Mononuclear cell (primary cell): Measurements from ENCODE around the gene CYB5R2. TPM values are rescaled to one million over a fixed set of nuclear protein-coding genes. Genes with fewer than 3 reads are reported as not detected.

ENCODE experiments used
- H3K27me3 ChIP-seq: 2 replicates; pipeline ENCODE4 v1.6.0; 2011; ENCODE audit warnings: low read length, control low read depth; ENCODE audit not compliant: insufficient read depth
- H3K4me1 ChIP-seq: 2 replicates; pipeline ENCODE4 v1.5.1; 2011; ENCODE audit warnings: mild to moderate bottlenecking, low read length, control low read depth; ENCODE audit not compliant: insufficient read depth
- H3K4me3 ChIP-seq: 2 replicates; pipeline ENCODE4 v1.5.1; 2011; ENCODE audit warnings: mild to moderate bottlenecking, low read length, moderate library complexity
- H3K9me3 ChIP-seq: 2 replicates; pipeline ENCODE4 v1.5.1; 2011; ENCODE audit warnings: low read depth, mild to moderate bottlenecking, control low read depth, low read length
- total RNA-seq: library from RNA; depleted of rRNA; stranded (reverse); fragments of >200 nt; gene quantifications from one replicate; pipeline ENCODE4 v1.2.3, GENCODE V29; 2012

CYB5R2 gene
- total RNA-seq, 1 donor = 1.5 TPM

DNA sequence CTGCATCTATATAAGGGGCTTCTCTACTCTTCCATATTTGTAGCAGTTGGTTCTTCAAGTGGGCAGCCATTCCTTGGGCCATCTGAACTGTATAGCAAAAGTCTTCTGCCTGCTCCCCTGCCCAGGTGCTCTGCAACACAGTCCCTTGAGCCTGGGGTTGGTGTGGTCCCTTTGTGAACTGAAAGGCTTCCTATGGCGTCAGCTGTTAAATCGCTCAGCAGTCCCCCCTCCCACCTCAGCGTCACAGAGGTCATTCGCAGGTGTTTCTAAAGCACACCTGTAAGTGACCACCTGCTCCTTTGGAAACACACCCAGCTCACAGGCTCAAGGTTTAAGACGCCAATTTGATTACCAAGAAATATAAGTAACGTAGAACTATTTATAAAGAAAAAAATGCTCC is 37.0 kb downstream of the CYB5R2 start:
- no peaks in the 10 kb centered on the region for H3K9me3 ChIP-seq
- no peaks in the 10 kb centered on the region for H3K4me1 ChIP-seq
- no peak overlapping the region for H3K4me3 ChIP-seq
- H3K27me3 ChIP-seq = no peaks in the 10 kb centered on the region

DNA sequence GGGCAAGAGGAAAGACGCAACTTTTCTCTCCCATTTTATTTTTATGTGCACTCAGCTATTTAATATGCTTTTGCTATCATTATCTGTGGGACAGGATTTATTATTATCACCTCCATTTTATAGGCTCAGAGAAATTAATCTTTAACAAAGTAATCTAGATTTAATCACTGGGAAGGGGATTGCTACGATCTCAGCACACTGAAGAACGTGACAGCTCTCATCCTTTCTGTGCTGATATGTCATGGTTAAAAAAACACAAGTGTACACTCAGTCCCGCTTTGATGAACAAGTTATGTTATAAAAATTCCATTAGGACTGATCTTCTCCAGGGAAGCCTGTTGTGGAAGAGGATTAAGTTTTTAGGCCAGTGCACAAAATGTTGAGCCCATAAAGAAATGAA is 37.6 kb downstream of the CYB5R2 start:
- Histone ChIP-seq H3K9me3 (no peaks in the 10 kb centered on the region), H3K4me3 (no peak overlapping the region), H3K27me3 (no peaks in the 10 kb centered on the region), H3K4me1 (no peaks in the 10 kb centered on the region)

DNA sequence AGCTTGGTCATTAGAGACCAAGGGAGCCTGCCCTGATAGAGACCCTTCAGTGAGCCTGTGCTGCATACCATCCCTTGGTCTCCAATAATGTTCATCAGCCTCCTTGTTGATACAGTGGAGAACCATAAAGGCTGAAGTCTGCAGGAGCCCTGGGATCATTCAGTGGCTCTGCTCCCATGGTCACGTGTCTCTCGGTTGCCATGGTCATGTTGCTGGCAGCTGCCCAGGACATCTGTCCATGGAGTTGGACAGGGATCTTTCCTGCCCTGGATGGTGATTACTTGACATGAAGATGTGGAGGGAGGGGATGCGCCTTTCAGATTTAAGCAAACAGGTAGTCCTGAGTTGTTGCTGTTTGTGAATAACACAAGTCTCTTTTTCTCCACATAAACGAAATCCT is 38.2 kb downstream of the CYB5R2 start:
- H3K4me3 ChIP-seq = no peak overlapping the region
- no peaks in the 10 kb centered on the region for H3K9me3 ChIP-seq
- no peaks in the 10 kb centered on the region for H3K27me3 ChIP-seq
- no peaks in the 10 kb centered on the region for H3K4me1 ChIP-seq

DNA sequence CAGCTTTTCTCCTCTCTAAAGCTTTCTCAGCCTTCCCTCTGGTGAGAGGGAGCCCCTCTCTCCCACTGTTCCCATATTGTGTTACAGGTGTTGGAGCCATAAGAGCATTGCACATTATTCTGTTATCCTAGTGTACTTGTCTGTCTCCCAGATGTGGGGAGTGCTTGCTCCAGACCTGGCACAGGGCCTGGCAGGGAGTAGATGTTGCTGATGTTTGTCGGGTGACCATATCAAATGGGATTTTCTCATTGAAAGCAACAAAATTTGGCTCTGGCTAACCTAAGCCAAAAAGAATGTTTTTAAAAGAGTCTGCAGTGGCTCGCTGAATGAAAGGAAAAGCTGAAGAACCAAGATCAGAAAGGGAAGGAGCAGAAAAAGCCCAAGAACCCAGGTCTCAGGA is 41.1 kb downstream of the CYB5R2 start:
- no peaks in the 10 kb centered on the region for H3K4me1 ChIP-seq
- no peaks in the 10 kb centered on the region for H3K9me3 ChIP-seq
- no peak overlapping the region for H3K4me3 ChIP-seq
- H3K27me3 ChIP-seq = no peaks in the 10 kb centered on the region

DNA sequence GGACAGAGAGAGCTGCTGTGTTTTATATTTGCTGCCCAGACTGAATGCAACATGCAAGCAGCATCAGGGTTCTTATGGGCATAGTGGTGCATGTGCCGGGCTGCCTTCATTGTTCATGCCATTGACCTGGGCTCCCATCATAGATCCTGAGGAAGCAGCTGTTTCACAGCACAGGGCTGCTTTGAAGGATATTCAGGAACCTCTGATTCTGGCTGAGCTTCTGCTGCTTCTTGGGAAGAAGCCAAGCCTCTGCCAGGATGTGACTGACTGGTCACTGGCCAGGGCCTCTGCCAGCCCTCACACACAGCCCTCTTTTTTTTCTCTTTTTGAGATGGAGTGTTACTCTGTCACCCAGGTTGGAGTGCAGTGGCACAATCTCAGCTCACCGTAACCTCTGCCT is 43.3 kb downstream of the CYB5R2 start:
- Histone ChIP-seq H3K4me3 (no peak overlapping the region), H3K4me1 (no peaks in the 10 kb centered on the region), H3K9me3 (no peaks in the 10 kb centered on the region), H3K27me3 (no peaks in the 10 kb centered on the region)

DNA sequence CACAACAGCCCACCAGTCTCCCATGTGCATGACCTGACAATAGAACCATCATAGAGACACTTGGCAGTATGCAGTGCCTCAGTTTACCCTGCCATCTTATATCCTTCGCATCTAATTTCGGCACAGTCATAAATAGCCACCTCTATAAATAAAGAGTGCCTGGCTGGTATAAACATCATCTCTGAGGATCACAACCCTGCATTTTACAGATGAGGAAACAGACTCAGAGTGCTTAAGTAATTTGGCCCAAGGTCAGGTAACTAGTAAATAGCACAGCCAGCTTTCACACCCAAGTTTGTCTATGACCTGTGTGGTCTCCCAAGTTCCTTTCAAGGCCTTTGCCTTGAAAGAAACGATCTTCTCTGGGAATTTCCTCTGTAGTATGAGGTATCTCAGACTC is 44.6 kb downstream of the CYB5R2 start:
- no peaks in the 10 kb centered on the region for H3K27me3 ChIP-seq
- H3K9me3 ChIP-seq = no peaks in the 10 kb centered on the region
- no peak overlapping the region for H3K4me3 ChIP-seq
- H3K4me1 ChIP-seq = no peaks in the 10 kb centered on the region

DNA sequence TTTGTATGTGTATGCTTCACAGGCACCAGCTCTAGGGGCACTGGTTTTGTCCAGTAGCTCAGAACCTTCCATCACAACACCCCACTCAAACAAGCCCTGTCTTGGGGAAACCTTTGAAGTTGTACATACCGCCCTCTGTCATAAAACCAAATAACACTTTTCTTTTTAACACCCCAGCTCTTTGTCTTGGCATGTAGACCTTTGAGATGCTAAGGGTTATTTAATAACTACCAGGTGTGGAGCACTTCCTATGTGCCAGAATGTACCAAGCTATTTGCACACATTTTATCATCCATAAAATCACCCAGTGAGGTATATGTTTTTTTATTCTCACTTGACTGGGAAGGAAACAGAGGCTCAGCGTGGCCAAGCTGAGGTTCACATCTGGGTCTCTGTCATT is 50.6 kb downstream of the CYB5R2 start:
- Histone ChIP-seq H3K9me3 (no peaks in the 10 kb centered on the region), H3K4me3 (no peak overlapping the region), H3K27me3 (no peaks in the 10 kb centered on the region), H3K4me1 (no peaks in the 10 kb centered on the region)

DNA sequence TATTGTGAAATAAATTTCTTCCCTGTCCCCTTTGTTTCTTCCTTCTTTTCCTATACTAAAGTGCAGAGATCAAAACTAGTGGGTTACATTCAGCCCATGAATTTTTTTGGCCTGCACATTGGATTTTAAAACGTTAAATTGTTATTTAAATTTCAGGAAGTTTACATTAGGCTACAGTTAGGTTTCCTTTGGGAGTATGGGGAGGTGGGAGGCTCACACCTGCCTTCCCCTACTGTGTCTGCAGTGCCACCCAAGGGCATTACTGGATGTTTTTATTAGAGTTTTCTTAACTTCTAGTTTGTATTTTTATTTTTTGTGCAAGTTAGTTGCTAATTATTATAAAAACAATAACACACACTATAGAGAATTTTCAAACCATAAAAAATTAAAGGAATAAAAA is 51.7 kb downstream of the CYB5R2 start:
- no peaks in the 10 kb centered on the region for H3K27me3 ChIP-seq

DNA sequence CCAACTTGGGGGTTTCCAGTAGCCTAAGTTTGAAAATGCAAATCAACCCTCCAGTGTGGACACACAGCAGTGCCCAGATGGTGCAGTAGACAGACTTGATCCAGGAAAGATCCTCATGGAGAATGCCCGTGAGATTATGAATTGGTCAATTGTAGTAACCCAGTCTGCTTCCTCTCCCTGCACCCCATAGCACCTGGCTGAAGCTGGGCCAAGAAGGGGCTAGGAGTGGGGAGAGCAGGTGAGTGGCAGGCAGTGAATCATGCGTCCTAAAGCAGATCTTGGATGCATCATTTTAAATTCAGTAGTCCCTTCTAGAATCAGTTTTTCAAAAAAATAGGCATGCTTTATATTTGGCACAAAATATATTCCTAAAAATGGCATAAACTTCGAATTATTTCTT is 52.2 kb downstream of the CYB5R2 start:
- H3K27me3 ChIP-seq = no peaks in the 10 kb centered on the region
- H3K9me3 ChIP-seq = no peaks in the 10 kb centered on the region
- H3K4me3 ChIP-seq = no peak overlapping the region
- H3K4me1 ChIP-seq = no peaks in the 10 kb centered on the region

More for the DNA sequence above, 51.7 kb downstream of the CYB5R2 start:
- Histone ChIP-seq H3K4me3 (no peak overlapping the region), H3K9me3 (no peaks in the 10 kb centered on the region), H3K4me1 (no peaks in the 10 kb centered on the region)

DNA sequence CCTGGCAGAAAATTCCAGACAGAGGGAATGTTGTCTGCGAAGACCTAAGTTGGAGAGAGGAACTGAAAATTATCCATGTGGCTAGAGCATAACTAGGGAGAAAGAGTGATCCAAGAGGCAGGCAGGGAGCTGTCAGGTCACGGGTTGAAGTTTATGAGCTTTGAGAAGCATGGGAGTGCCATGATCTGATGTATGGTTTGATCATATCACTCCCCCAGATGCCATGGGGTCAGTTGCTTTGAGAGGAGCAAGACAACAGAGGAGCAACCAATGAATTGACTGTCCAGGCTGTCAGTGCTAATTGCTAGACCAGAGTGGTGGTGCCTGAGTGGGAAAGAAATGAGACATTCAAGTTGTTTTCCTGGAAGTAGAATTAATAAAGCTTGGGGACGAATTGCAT is 54.0 kb downstream of the CYB5R2 start:
- Histone ChIP-seq H3K4me3 (no peak overlapping the region), H3K4me1 (no peaks in the 10 kb centered on the region), H3K9me3 (no peaks in the 10 kb centered on the region), H3K27me3 (no peaks in the 10 kb centered on the region)

DNA sequence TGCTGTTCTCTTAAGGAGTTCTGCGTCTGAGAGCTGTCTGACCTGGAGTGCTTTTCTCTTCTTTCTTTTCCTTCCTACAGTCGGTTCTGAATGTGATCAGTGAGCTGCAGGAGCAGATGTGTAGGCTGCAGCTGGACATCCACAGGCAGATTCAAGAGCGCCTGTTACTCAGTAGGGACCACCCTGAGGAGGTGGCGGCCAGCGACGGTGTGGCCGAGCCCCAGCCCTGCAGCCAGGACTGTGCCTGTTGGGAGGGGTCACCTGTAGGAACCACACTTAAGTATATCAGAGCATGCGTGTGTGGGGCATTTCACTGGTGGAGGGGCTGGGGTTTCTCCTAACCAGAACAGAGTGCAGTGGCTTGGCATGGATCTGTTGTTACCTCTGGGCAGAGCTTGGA is 56.3 kb downstream of the CYB5R2 start:
- Histone ChIP-seq H3K9me3 (no peaks in the 10 kb centered on the region), H3K4me1 (no peaks in the 10 kb centered on the region), H3K4me3 (no peak overlapping the region), H3K27me3 (no peaks in the 10 kb centered on the region)

Other genes with a start within 250 kb of the CYB5R2 start
- not detected for gene OLFML1, start 188.0 kb downstream of the CYB5R2 start, total RNA-seq
- gene PPFIBP2, start 159.5 kb downstream of the CYB5R2 start, total RNA-seq = 28.9 TPM
- not detected for gene OVCH2, start 33.0 kb upstream of the CYB5R2 start, total RNA-seq
- not detected for gene OR5P2, start 123.4 kb upstream of the CYB5R2 start, total RNA-seq
- gene OR5P3, start 157.3 kb upstream of the CYB5R2 start, total RNA-seq = not detected